GM18873 (cell line): ENCODE results near the gene LAMC1.

Experiments
- ATAC-seq: cut with Tn5 transposase; IDR thresholded peaks from one replicate; pipeline ENCODE4 v1.9.1; 2021; ENCODE audit warnings: mild to moderate bottlenecking, moderate library complexity, moderate number of reproducible peaks; ENCODE audit not compliant: unreplicated experiment, low FRiP score

The LAMC1 gene

GRCh38 chr1:183019860-183020259 lies 3.4 kb upstream of the LAMC1 start:
- no peak for ATAC-seq

GRCh38 chr1:183021405-183022201 lies 1.6 kb upstream of the LAMC1 start:
- ATAC-seq, result no peak

GRCh38 chr1:183022202-183023145 lies 746 bp upstream of the LAMC1 start:
- ATAC-seq, result no peak

- ATAC-seq, result peak; percentile 71
These were observed 539 bp downstream of the LAMC1 start for GRCh38 chr1:183023601-183024316.

- no peak for ATAC-seq
These were observed 1.2 kb downstream of the LAMC1 start for GRCh38 chr1:183024317-183025009.

GRCh38 chr1:183025010-183025337 lies 1.8 kb downstream of the LAMC1 start:
- no peak for ATAC-seq

GRCh38 chr1:183025782-183026774 lies 2.9 kb downstream of the LAMC1 start:
- ATAC-seq, result no peak

GRCh38 chr1:183027031-183027430 lies 3.8 kb downstream of the LAMC1 start:
- no peak for ATAC-seq

GRCh38 chr1:183027791-183028190 lies 4.6 kb downstream of the LAMC1 start:
- no peak for ATAC-seq

GRCh38 chr1:183029591-183030000 lies 6.4 kb downstream of the LAMC1 start:
- no peak for ATAC-seq

GRCh38 chr1:183030053-183030452 lies 6.8 kb downstream of the LAMC1 start:
- no peak for ATAC-seq

- ATAC-seq, result no peak
These were observed 9.1 kb downstream of the LAMC1 start for GRCh38 chr1:183032122-183032921.

GRCh38 chr1:183033205-183033604 lies 10.0 kb downstream of the LAMC1 start:
- ATAC-seq, result no peak

- no peak for ATAC-seq
These were observed 11.5 kb downstream of the LAMC1 start for GRCh38 chr1:183034682-183035081.

GRCh38 chr1:183038333-183038866 lies 15.2 kb downstream of the LAMC1 start:
- no peak for ATAC-seq

- no peak for ATAC-seq
These were observed 15.7 kb downstream of the LAMC1 start for GRCh38 chr1:183038913-183039312.

- ATAC-seq, result no peak
These were observed 16.1 kb downstream of the LAMC1 start for GRCh38 chr1:183039330-183039729.

GRCh38 chr1:183039985-183040447 lies 16.8 kb downstream of the LAMC1 start:
- ATAC-seq, result no peak
